Activated T-cell treated with anti-CD3 and anti-CD28 coated beads for 4 hours (primary cell): ENCODE results near the gene FLYWCH2.
A peak's percentile ranks its signal among the peaks of the same experiment; 100 is the strongest.

Experiments
- DNase-seq: peaks from one replicate; pipeline ENCODE4 v3.0.0-alpha.2; 2020

The FLYWCH2 gene, protein sequence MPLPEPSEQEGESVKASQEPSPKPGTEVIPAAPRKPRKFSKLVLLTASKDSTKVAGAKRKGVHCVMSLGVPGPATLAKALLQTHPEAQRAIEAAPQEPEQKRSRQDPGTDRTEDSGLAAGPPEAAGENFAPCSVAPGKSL

DNA sequence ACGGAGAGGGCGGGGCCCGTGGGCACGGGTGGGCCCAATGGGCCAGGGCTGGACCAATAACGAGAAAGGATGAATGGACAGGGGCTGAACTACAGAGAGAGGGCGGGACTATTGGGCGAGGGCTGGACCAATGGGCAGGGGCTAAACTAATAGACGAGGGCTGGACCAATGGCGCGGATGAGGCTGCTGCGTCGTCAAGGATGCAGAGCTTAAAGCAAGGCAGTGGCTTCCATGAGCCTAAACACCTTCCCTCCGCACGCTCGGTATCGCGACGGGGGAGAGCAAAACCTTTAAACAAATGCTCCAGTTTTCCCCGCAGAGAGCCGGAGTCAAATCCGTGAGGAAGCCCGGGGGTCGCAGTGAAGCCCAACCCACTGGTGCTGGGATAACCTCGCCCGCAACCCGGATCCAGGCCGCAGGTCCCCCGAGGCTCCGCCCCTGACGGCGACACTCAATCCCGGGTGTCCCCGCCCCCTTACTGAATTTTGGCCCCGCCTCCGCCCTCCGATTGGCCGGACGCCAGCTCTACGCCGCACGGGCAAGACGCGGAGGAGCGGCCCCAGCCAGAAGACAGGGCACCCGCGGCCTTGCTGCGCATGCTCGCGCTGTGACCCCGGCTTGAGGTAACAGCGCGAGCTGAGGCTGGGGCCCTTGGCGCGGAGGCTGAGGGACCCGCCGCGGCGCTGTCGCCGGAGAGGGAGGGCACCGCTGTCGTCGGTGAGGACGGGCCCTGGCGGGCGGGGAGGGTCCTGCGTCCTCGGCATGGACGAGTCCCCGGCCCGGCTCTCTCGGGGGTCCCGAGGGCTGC lies at the start of gene FLYWCH2:
FLYWCH2 (plus strand) TSS at position 566 of the 808 bp plus-strand sequence. CDS start 13,235 bp downstream, outside the sequence.
- peak; percentile 100 for DNase-seq

DNA sequence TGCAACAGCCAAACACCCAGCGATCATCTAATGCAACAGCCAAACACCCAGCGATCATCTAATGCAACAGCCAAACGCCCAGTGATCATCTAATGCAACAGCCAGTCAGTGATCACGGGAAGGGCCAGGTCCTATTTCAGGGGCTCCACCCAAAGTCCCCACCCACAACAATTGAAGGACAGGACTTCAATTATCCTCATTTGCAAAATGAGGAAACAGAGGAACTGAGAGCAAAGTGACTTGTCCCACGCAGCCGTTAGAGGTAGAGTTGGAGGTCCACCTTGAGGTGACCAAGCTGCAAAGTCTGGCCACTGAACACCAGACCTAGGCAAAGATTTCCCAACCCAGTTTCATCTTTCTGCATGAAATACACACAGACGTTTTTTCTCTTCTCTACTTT lies 49.2 kb upstream of the FLYWCH2 start:
- no peak for DNase-seq

DNA sequence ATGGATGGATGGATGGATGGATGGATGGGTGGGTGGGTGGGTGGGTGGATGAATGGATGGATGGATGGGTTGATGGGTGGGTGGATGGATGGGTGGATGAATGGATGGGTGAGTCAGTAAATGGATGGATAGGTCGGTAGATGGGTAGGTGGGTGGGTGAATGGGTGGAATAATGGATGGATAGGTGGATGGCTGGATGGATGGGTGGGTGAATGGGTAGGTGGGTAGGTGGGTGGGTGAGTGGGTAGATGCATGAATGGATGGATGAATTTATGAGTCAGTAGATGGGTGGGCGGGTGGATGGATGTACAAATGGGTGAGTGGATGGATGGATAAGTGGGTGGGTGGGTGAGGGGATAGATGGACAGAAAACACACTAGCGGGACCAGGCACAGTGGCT lies 48.0 kb upstream of the FLYWCH2 start:
- no peak for DNase-seq

DNA sequence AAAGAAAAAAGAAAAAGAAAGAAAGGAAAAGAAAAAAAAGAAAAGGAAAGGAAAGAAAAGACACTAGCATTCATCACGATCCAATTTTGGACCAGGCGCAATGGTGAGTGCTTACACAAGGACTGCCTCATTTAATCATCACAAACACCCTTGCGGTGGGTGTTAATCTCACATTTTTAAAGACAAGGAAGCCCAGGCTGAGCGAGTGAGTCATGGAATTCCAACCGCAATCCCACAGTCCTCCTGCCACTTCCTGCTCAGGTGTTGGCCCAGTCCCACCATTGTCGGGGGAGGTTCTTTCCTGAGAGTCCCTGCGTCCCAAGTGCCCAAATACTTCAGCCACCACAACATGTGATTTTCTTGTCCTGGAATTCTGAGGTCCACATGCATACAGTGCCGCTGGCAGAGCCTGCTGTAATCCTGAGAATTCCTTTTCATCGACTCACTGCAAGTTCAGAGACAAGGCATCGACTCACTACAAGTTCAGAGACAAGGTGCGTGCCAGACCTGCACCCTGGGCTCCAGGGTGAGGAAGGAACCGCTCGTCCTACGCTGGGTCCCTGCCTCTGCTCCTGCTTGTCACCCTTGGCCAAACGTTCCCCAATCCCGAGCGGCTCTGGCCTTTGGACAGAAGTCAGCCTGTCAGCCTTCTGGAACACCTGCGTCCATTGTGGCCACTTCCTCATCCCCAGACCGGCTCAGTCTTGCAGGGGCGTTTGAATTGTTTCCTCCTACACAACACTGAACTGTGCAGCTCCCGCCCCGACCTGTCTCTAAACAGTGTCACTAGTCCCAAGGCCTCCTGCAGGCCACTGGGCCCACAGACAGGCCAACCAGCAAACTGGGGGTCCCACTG lies 47.1 kb upstream of the FLYWCH2 start:
- DNase-seq, result no peak

DNA sequence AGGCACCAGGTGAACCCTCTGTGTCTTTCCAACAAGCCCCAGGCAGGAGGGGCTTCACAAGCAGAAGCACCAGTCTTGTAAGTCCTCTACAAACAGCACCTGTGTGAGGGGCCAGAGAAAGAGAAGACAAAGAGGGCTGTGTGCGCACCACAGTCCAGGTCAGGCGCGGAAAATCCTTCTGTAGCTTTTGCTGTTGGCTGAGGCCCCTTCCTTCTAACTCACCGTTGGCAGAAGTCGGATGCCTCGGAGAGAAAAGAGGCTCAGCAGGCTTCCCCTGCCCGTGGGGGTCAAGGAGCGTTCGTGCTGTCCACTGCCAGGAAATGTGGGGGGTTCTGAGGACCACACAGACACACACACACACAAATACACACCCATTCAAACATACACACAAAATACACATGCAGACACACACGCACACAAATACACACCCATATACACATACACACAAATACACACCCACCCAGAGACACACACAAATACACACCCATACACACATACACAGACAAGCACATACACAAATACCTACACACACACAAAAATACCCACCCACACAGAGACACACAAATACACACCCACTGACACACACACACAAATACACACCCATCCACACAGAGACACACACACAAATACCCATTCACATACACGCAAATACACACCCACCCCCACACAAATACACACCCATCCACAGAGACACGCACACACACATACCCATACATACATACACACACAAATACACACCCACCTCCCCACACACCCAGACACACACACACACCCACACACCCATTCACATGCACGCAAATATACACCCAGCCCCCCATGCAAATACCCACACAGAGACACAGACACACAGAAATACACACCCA lies 46.1 kb upstream of the FLYWCH2 start:
- DNase-seq, result no peak

DNA sequence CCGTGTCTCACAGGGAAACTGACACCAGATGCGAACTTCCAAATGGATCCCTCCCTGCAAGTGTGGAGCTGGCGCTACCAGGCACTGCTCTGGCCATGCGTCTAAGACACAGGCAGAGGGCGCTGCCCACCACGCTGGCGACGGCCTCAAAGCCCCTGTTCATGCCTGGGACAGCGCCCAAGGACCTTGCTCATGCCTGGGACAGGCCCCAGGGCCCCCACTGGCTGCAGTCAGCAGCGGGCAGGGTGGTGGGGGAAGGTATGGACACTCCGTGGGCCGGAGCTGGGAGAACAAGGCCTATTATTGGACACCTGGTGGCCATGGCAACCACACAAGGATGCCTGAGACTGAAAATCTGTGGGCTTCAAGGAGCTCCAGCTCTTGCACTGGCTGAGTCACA lies 44.1 kb upstream of the FLYWCH2 start:
- DNase-seq, result peak; percentile 29

DNA sequence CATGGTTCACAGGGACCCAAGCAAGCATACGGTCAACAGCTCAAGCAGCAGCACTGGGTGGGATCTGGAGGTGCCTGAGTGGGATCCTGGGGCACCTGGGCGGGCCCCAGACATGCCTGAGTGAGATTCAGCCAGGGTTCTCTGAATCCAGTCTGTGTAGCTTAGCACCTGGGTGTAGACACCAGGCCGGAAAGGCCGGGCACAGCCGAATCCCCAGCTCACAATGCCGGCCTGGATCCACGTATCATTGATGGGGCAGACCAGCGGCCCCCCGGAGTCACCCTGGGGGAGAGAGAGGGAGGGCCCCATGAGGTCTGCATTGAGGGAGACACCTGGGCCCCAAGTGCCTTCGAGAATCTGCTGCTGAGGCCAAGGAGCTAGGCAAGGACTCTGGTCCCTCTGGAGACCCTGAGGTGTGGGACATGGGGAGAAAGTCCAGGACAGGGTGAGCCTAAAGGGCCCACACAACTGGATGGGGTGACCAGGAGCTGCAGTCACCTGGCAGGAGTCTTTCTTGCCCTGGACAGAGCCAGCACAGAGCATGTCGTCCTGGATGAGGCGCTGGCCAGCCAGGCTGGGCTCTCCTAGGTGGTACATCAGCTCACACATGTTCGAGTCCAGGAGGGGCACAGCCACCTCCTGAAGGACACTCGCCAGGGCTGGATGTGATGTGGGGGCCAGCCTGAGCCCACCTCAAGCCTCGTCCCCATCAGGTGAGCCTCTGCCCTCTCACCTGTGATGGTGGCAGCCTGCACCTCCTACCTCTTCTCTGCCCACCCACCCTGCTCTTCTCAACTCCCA lies 43.2 kb upstream of the FLYWCH2 start:
- no peak for DNase-seq

DNA sequence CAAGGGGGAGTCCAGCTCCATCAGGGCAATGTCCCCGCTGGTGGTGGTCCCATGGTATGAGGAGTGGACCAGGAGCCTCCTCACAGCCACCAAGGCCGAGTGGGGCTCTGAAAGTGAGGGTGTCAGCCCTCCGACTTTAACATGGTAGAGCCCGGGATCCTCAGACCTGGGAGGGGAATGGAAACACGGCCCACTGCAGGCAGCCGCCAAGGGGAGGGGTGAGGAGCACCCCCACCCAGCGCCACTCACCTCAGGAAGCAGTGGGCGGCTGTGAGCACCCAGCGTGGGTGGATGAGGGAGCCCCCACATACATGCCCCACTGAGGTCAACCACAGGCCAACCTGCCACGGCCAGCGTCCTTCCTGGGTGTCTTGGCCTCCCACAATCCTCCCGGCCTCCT lies 42.1 kb upstream of the FLYWCH2 start:
- no peak for DNase-seq

DNA sequence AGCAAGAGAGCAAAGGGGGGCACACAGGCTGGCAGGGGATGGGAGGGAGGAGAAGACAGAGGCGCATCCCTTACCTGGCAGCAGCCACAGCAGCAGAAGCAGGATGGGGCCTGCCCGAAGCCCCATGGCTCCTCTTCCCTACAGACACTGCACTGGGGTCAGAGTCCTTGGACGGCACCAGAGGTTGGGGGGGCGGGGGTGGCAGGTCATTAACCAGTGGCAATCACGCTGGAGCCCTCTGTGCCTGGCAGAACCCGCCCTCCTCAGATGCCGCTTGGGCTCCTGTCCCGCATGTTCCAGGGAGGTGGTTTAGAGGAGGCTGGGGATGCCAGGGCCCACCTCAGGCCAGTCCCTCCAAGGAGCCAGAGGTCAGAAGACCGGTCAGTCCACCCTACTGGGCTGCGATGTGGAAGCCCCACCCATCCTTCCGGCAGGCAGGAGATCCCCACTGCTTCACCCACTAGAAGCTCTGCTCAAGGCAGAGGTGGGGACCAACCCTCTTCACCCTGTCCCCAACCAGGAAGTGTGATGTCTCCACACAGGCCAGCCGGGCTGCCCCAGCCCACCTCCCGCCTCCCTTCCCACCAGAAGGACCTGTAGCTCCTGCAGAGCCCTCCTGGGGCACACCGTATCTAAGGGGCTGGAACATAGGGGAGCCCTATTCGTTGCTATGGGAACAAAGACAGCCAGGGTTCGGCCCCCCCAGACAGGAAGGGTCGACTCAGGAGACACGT lies 41.2 kb upstream of the FLYWCH2 start:
- no peak for DNase-seq

DNA sequence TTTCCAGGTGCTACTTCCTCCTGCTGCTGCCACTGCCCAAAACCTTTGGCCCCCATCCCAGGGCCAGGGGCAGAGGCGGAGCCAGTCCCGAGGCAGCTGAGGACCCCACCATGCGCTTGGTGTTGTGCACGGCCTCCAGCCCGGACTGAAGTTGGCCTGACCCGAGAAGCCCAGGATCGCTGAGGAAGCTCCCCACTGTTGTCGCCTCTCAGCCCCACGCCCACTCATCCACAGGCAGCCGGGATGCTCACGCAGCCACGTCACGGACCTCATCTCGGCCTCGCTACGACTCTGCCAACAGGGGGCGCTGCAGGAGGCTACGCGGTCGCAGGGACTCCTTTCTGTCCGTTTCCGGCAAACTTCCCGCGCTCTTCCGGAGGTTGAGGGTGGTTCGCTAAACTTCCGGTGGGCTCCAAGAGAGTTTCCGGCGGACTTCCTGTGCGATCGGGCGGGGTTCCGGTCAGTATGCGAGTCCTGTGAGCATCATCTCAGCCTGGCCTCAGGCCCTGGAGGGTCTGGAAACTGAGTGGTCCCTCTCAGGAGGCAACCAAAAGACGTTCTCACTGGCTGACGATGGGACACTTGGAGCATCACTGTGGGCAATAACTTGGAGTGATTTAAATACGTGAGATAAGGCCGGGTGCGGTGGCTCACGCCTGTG lies 40.5 kb upstream of the FLYWCH2 start:
- peak; percentile 48 for DNase-seq

DNA sequence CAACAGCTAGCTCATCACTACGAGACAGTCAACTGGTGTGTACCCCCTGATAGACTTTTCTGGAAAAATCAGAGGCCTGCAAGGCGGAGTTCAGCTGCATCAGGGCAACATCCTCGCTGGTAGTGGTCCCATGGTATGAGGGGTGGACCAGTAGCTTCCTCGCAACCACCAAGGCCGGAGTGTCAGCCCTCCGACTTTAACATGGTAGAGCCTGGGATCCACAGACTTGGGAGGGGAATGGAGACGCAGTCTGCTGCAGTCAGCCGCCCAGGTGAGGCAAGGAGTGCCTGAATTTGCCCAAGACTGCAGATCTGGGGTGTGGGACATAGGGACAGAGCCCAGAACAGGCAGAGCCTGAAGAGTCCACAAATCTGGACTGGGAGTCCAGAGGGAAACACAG lies 39.5 kb upstream of the FLYWCH2 start:
- no peak for DNase-seq

DNA sequence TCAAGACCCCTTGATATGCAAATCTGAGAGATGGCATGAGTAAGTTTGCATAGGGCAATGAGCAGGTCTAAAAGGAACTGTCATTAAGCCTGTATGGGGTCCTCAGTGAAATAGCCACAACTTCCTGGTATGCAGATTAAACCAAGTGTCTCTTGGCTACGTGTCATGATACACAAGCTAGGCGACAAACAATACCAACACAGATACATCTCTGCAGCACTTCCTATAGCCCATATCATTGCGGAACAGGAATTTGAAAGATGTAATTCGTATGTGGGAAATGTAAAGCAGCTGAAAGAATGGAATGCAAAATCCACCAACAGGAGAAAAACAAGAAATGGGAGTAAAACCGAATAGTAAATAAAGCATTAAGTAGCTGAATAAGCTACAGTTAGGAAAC lies 37.9 kb upstream of the FLYWCH2 start:
- no peak for DNase-seq

DNA sequence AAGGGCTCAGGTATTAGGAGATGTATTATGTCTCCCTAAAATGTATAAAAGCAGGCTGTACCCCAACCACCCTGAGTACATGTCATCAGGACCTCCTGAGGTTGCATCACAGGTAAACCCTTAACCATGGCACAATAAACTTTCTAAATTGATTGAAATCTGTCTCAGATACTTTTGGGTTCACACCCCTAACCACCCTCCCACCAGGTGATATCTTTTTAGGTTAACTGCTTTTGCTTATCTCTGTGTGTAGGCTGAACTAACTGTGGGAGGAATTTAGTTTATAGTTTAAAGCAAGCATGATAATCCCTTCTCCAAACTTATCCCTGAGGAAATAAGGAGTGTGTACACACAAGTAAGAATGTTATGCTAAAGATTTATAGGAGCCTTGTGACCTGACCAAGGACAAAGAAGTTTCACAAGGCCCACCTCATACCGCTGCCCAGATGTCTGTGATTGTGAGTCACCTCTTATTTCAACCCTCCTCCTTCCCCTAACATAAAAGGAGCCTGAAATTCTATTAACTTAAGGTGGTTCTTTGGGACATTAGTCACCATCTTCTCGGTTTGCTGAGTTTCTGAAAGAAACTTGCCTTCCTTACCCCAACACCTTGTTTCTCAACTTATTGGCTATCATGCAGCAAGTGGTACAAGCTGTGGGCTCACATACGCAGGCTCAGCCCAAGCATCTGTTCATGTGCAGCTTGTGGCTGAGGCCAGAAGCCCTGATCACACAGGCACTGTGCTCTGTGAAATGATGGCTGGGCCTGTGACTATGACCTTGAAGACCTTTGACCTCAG lies 36.3 kb upstream of the FLYWCH2 start:
- DNase-seq, result no peak

DNA sequence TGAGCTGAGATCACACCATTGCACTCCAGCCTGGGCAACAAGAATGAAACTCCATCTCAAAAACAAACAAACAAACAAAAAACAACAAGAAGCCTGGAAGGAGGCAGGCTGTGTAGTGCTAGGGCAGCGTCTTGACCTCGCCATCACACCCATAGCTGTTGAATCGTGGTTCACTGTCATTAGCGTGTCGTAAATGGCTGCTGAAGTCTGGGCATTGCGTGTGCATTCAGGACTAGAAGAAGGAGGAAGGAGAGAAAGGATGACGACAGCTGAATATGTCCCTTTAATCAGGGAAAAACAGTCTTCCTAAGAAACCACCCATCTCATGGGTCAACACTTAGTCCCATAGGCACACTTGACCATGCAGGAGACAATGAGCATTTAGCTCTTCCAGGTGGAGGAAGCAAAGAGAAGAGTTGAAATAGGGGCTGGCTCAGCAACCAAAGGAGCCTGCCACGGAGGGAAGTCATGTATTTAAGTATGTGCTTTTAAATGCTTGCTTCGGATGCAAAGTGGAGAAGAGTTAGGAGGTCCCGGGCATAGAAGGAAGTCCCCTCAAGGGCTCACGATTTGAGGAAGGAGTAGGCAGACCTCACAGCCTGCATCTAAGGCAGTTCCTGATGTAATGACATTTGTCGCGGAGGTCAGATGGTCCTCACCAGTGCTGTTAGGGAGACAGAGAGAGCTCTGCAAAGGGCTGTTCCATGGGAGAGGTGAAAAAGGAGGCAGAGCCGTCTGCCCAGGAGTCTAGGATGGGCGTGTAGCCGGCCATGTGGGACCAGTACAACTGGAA lies 33.9 kb upstream of the FLYWCH2 start:
- no peak for DNase-seq

DNA sequence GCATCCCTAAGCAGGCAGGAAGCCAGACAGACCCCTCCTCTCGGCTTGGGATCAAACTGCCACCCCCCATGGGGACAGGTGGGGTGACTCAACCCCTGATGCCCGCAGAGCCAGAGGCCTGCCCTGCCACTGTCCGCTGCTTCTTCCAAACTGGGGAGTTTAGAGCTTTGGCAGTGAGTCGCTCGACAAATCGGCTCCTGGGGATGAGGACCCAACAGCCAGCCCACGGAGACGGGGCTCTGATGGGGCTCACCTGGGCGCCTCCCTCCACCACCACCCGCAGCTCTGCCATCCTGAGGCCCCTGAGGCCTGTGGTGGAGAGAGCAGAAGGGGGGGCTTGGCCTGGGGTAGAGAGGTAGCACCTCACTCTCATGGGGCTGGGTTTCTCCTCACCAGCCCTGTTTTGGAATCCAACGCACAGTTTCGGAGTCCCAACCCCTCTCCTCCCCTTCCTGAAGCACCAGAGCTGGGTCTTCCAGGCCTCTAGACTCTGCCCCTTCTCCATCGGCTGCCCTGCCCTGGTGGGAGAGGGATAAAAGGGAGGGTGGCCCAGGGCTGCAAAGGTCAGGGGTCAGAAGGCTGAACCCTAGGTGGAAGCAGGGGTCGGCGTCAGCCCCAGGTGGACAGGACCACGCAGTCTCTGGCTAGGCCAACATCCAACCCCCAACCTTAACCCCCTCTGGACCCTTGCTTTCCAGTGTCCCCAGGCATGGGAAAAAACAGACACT lies 30.8 kb upstream of the FLYWCH2 start:
- DNase-seq, result no peak

DNA sequence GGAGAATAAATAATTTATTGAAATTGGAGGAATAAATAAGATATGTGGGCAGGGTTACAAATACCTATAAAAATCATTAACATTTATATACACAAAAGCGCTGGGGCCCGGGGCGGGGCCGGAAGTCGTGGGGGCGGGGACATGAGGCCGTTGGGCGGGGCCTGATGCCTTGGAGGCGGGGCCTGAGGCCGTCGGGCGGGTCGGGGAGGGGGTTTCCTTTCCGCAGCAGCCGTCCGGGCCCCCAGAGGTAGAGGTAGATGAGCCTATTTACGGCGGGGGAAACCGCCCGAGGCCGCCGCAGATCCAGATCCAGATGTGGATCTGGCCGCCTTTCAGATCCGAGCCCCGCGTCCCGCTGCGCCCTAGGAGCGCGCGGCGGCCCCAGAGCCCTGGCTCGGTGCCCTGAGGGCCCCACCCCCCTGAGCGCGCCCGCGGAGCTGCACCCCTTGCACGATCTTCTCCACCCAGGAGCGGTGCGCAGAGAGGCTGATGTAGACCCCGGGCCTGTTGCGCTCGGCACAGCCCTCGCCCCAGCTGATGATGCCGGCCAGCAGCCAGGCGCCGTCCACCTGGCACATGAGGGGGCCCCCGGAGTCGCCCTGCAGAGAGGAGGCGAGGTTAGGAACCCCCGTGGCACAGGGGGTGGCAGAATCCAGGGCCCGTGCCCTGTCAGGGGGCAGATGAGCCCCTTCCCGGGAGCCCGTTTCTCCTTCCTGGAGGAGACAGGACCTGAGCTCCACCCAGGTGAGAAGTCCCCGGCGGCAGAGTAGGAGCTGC lies 30.1 kb upstream of the FLYWCH2 start:
- no peak for DNase-seq

DNA sequence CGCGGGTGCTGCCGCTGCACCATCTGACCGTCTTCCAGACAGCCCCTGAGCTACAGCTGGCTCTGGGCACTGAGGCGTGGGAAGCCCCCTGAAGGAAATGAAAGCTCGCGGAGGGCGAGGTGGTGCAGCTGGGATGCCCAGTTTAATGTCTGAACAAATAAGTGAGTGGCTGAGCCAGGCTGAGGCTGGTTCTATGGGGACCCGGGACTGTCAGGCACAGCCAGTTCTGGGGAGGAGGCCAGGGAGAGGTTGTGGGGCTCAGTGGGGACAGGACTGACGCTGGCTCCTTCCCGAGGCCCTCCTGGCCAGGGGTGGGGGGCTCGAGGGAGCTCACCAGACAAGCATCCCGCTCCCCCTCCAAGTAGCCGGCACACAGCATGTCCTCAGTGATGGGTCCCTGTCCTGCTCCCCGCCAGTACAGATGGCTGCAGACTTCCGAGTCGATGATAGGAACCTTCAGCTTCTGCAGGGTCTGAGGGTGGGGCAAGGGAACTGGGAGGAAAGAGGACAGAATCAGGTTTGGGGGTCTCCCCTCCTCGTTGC lies 29.4 kb upstream of the FLYWCH2 start:
- DNase-seq, result no peak
